Calu3 (cell line): ENCODE data around the gene LDAH. TPM values are rescaled to one million over a fixed set of nuclear protein-coding genes. Genes with fewer than 3 reads are reported as not detected.

Experiments
- BruUV-seq: library from RNA; stranded (reverse); fragments of 400-500 nt; replicated peaks from 2 replicates; lab custom pipeline; 2021; lab: Mats Ljungman, UMichigan
- CTCF ChIA-PET: fragments of 300-600 bp; sonication (Branson Sonifier 250); formaldehyde crosslinking; loops from one replicate; lab custom pipeline; 2022; ENCODE audit warnings: antibody characterized with exemption; lab: Charles Lee
- DNase-seq: peaks from one replicate; pipeline ENCODE4 v3.0.0; 2022
- H3K27ac Mint-ChIP-seq: one replicate; pipeline ENCODE4 v1.8.0; 2022; ENCODE audit warnings: mixed read lengths; ENCODE audit not compliant: unreplicated experiment
- H3K27me3 Mint-ChIP-seq: one replicate; pipeline ENCODE4 v1.8.0; 2022; ENCODE audit warnings: mixed read lengths; ENCODE audit not compliant: unreplicated experiment
- H3K36me3 Mint-ChIP-seq: one replicate; pipeline ENCODE4 v1.8.0; 2022; ENCODE audit warnings: mild to moderate bottlenecking, moderate library complexity, mixed read lengths; ENCODE audit not compliant: insufficient read depth, unreplicated experiment
- H3K4me1 Mint-ChIP-seq: one replicate; pipeline ENCODE4 v1.8.0; 2022; ENCODE audit warnings: mild to moderate bottlenecking, low read depth, mixed read lengths; ENCODE audit not compliant: unreplicated experiment
- H3K4me3 Mint-ChIP-seq: one replicate; pipeline ENCODE4 v1.8.0; 2022; ENCODE audit warnings: mild to moderate bottlenecking, low read depth, moderate library complexity, mixed read lengths; ENCODE audit not compliant: unreplicated experiment
- H3K9me3 Mint-ChIP-seq: one replicate; pipeline ENCODE4 v1.8.0; 2022; ENCODE audit warnings: low read depth, mixed read lengths; ENCODE audit not compliant: unreplicated experiment
- CTCF ChIP-seq: fragments of 200-600 bp; IDR thresholded peaks from one replicate; pipeline ENCODE4 v1.8.0; 2022; ENCODE audit warnings: antibody characterized with exemption; ENCODE audit not compliant: unreplicated experiment
- intact Hi-C: fragments of 100-400 bp; cut with micrococcal nuclease; formaldehyde crosslinking; loops from one replicate; pipeline ENCODE4 v1.10.0; 2022; ENCODE audit not compliant: unreplicated experiment
- total RNA-seq: library from RNA; stranded (reverse); gene quantifications from 2 replicates; pipeline ENCODE4 v1.2.3, GENCODE V29; 2022

LDAH gene
- total RNA-seq, 1 experiment from 2014 or later = 18.1 TPM

- H3K9me3 Mint-ChIP-seq = no peaks in the 10 kb centered on the region
- TF ChIP-seq CTCF = no peak
- DNase-seq = no peak
- no peaks in the 10 kb centered on the region for H3K4me1 Mint-ChIP-seq
- CTCF ChIA-PET = no interaction called here
- no TSS peak for BruUV-seq
- no peaks in the 10 kb centered on the region for H3K27me3 Mint-ChIP-seq
- no peak overlapping the region for H3K4me3 Mint-ChIP-seq
- no peak overlapping the region for H3K27ac Mint-ChIP-seq
- intact Hi-C loops = no loop called here
- no peaks in the 10 kb centered on the region for H3K36me3 Mint-ChIP-seq
Observed at GRCh38 chr2:20687260-20687832, 135.6 kb downstream of the LDAH start.

GRCh38 chr2:20684581-20685063 lies 138.3 kb downstream of the LDAH start:
- no peak for TF ChIP-seq CTCF
- Mint-ChIP-seq H3K36me3 (no peaks in the 10 kb centered on the region), H3K4me1 (no peaks in the 10 kb centered on the region), H3K4me3 (no peak overlapping the region), H3K27ac (no peak overlapping the region), H3K27me3 (no peaks in the 10 kb centered on the region), H3K9me3 (no peaks in the 10 kb centered on the region)
- DNase-seq = no peak
- CTCF ChIA-PET = no interaction called here
- no TSS peak for BruUV-seq
- intact Hi-C loops = loop anchor here (5.0 kb wide), 1 partner anchor 73 kb away; no protein-coding TSS in a partner anchor

- no peaks in the 10 kb centered on the region for H3K9me3 Mint-ChIP-seq
- no peaks in the 10 kb centered on the region for H3K4me1 Mint-ChIP-seq
- no peak overlapping the region for H3K27ac Mint-ChIP-seq
- intact Hi-C loops = loop anchor here (1.0 to 5.0 kb wide), 2 partner anchors 75 to 281 kb away; no protein-coding TSS in a partner anchor
- CTCF ChIA-PET = no interaction called here
- no TSS peak for BruUV-seq
- no peak overlapping the region for H3K4me3 Mint-ChIP-seq
- no peak for DNase-seq
- peak; percentile 34 for TF ChIP-seq CTCF
- H3K36me3 Mint-ChIP-seq = no peaks in the 10 kb centered on the region
- H3K27me3 Mint-ChIP-seq = no peaks in the 10 kb centered on the region
Observed at GRCh38 chr2:20682167-20682920, 140.6 kb downstream of the LDAH start.

- DNase-seq = no peak
- no peaks in the 10 kb centered on the region for H3K9me3 Mint-ChIP-seq
- BruUV-seq = no TSS peak
Observed at GRCh38 chr2:20680744-20681375, 142.0 kb downstream of the LDAH start.

More at GRCh38 chr2:20680744-20681375, 142.0 kb downstream of the LDAH start:
- TF ChIP-seq CTCF = no peak
- intact Hi-C loops = loop anchor here (5.0 kb wide), 1 partner anchor 76 kb away; no protein-coding TSS in a partner anchor
- CTCF ChIA-PET = no interaction called here
- Mint-ChIP-seq H3K4me3 (no peak overlapping the region), H3K36me3 (no peaks in the 10 kb centered on the region), H3K4me1 (no peaks in the 10 kb centered on the region), H3K27ac (no peak overlapping the region), H3K27me3 (no peaks in the 10 kb centered on the region)
